SK-N-SH (cell line): ENCODE results near the gene CLEC2D. TPM values are rescaled to one million over a fixed set of nuclear protein-coding genes. Genes with fewer than 3 reads are reported as not detected.

ENCODE experiments used
- CTCF ChIA-PET: fragments of 300-600, 350-600 bp; formaldehyde crosslinking; extraction: SDS; loops from one replicate; lab custom pipeline; 2021; lab: Yijun Ruan, JAX
- POLR2A ChIA-PET: fragments of 350-600 bp; sonication (Branson Sonifier 250); formaldehyde crosslinking; extraction: SDS; loops from one replicate; lab custom pipeline; 2020; ENCODE audit warnings: antibody characterized with exemption, inconsistent platforms; lab: Yijun Ruan, JAX
- DNase-seq: peaks from one replicate; pipeline ENCODE4 v3.0.0; 2012
- H2AFZ ChIP-seq: fragments of 200-600 bp; sonication (generic); 2 replicates; pipeline ENCODE4 v1.8.1; 2016; ENCODE audit warnings: antibody characterized with exemption, mild to moderate bottlenecking, low read depth
- H3F3A ChIP-seq: fragments of 200-600 bp; sonication (generic); replicated peaks from 2 replicates; pipeline ENCODE3; 2016; ENCODE audit warnings: antibody characterized with exemption, mild to moderate bottlenecking; ENCODE audit not compliant: insufficient read depth
- H3K27ac ChIP-seq, 2 experiments: fragments of 200-500 bp in 1 of 2; fragments of 200-600 bp in 1 of 2; sonication (Bioruptor generic) in 1 of 2; sonication (generic), shearing (Covaris generic) in 1 of 2; 2 replicates each; pipeline versions ENCODE4 v1.5.1 to v1.6.1; 2014 to 2016; ENCODE audit warnings: low read depth in 2 of 2, inconsistent platforms in 1 of 2, low read length in 1 of 2, mild to moderate bottlenecking in 1 of 2, mixed read lengths in 1 of 2
- H3K27me3 ChIP-seq: fragments of 200-600 bp; sonication (generic), shearing (Covaris generic); 2 replicates; pipeline ENCODE4 v1.6.1; 2016; ENCODE audit warnings: mixed run types; ENCODE audit not compliant: insufficient read depth
- H3K36me3 ChIP-seq, 2 experiments: fragments of 200-500 bp in 1 of 2; fragments of 200-600 bp in 1 of 2; sonication (Bioruptor generic) in 1 of 2; sonication (generic) in 1 of 2; replicated peaks in 1 of 2; 2 replicates each; pipeline versions ENCODE3 to v1.5.1; 2014 to 2016; ENCODE audit warnings: low read length in 1 of 2, mild to moderate bottlenecking in 1 of 2; ENCODE audit not compliant: insufficient read depth in 2 of 2, control insufficient read depth in 1 of 2
- H3K4me1 ChIP-seq, 2 experiments: fragments of 200-500 bp in 1 of 2; fragments of 200-600 bp in 1 of 2; sonication (Bioruptor generic) in 1 of 2; sonication (generic), shearing (Covaris generic) in 1 of 2; 2 replicates each; pipeline versions ENCODE4 v1.5.1 to v1.6.1; 2014 to 2016; ENCODE audit warnings: low read depth in 1 of 2, low read length in 1 of 2, mixed run types in 1 of 2; ENCODE audit not compliant: insufficient read depth in 2 of 2, control insufficient read depth in 1 of 2
- H3K4me2 ChIP-seq: fragments of 200-600 bp; sonication (generic), shearing (Covaris generic); 2 replicates; pipeline ENCODE4 v1.6.1; 2017; ENCODE audit warnings: mixed run types
- H3K4me3 ChIP-seq, 2 experiments: fragments of 200-500 bp in 1 of 2; fragments of 200-600 bp in 1 of 2; sonication (Bioruptor generic) in 1 of 2; sonication (generic), shearing (Covaris generic) in 1 of 2; 2 replicates each; pipeline versions ENCODE4 v1.5.1 to v1.8.1; 2014 to 2016; ENCODE audit warnings: low read depth in 2 of 2, inconsistent platforms in 1 of 2, low read length in 1 of 2, mild to moderate bottlenecking in 1 of 2, mixed read lengths in 1 of 2, moderate library complexity in 1 of 2
- H3K79me2 ChIP-seq: fragments of 200-600 bp; sonication (generic); 2 replicates; pipeline ENCODE4 v1.8.1; 2017; ENCODE audit warnings: mild to moderate bottlenecking; ENCODE audit not compliant: insufficient read depth
- H3K9ac ChIP-seq: fragments of 200-600 bp; sonication (generic); 2 replicates; pipeline ENCODE4 v1.6.1; 2017; ENCODE audit warnings: mixed run types
- H3K9me2 ChIP-seq: fragments of 200-600 bp; sonication (generic); 2 replicates; pipeline ENCODE4 v1.6.1; 2017; ENCODE audit warnings: mixed run types
- H3K9me3 ChIP-seq: fragments of 200-600 bp; sonication (generic); 2 replicates; pipeline ENCODE4 v1.6.1; 2017; ENCODE audit warnings: mixed run types, mild to moderate bottlenecking, moderate library complexity
- H4K20me1 ChIP-seq: fragments of 200-600 bp; sonication (generic); 2 replicates; pipeline ENCODE4 v1.6.1; 2017; ENCODE audit warnings: mild to moderate bottlenecking, mixed run types; ENCODE audit not compliant: insufficient read depth
- CHD2 ChIP-seq: fragments of 150-350 bp; IDR thresholded peaks from 2 replicates; pipeline ENCODE4 v1.6.1; 2018; ENCODE audit warnings: low read length; ENCODE audit not compliant: partially characterized antibody
- EZH2phosphoT487 ChIP-seq: fragments of 200-600 bp; sonication (generic); IDR thresholded peaks from 2 replicates; pipeline ENCODE4 v1.6.1; 2017; ENCODE audit warnings: low read depth, mixed run types, mild to moderate bottlenecking, antibody characterized with exemption, moderate library complexity, borderline replicate concordance
- GABPA ChIP-seq: IDR thresholded peaks from 2 replicates; pipeline ENCODE4 v1.4.0; 2012; ENCODE audit warnings: low read depth, mild to moderate bottlenecking
- GATA2 ChIP-seq: sonication (generic); formaldehyde crosslinking; IDR thresholded peaks from 2 replicates; pipeline ENCODE4 v1.5.0; 2020; ENCODE audit warnings: mild to moderate bottlenecking, missing genetic modification reagents
- JUND ChIP-seq: IDR thresholded peaks from 2 replicates; pipeline ENCODE4 v1.4.0; 2012
- MEF2A ChIP-seq: IDR thresholded peaks from 2 replicates; pipeline ENCODE4 v1.4.0; 2012; ENCODE audit warnings: low read depth, borderline replicate concordance
- MXI1 ChIP-seq: IDR thresholded peaks from 2 replicates; pipeline ENCODE4 v1.6.1; 2012; ENCODE audit warnings: mild to moderate bottlenecking, low read depth, low read length, improper control_type of control experiment
- NFIC ChIP-seq: IDR thresholded peaks from 2 replicates; pipeline ENCODE4 v1.4.0; 2012; ENCODE audit warnings: borderline replicate concordance
- NRF1 ChIP-seq: IDR thresholded peaks from 2 replicates; pipeline ENCODE4 v1.6.1; 2012; ENCODE audit warnings: low read depth, mild to moderate bottlenecking, low read length
- POLR2AphosphoS5 ChIP-seq: IDR thresholded peaks from 2 replicates; pipeline ENCODE4 v1.6.1; 2012; ENCODE audit warnings: low read depth, low read length
- RCOR1 ChIP-seq: fragments of 150-350 bp; IDR thresholded peaks from 2 replicates; pipeline ENCODE4 v1.6.1; 2017; ENCODE audit warnings: antibody characterized with exemption, low read length
- RFX5 ChIP-seq: IDR thresholded peaks from 2 replicates; pipeline ENCODE4 v1.6.1; 2012; ENCODE audit warnings: mild to moderate bottlenecking, improper control_type of control experiment, low read length
- RXRA ChIP-seq: IDR thresholded peaks from 2 replicates; pipeline ENCODE4 v1.4.0; 2012; ENCODE audit warnings: low read depth, mild to moderate bottlenecking, borderline replicate concordance
- SMC3 ChIP-seq: IDR thresholded peaks from 2 replicates; pipeline ENCODE4 v1.6.1; 2012; ENCODE audit warnings: low read depth, low read length, improper control_type of control experiment
- TAF1 ChIP-seq: IDR thresholded peaks from 2 replicates; pipeline ENCODE4 v1.6.1; 2012; ENCODE audit warnings: low read depth, mild to moderate bottlenecking, low read length, moderate library complexity, borderline replicate concordance
- WGBS: methylation state at CpG from one replicate; pipeline ENCODE4 v1.1.6; 2017; ENCODE audit warnings: low lambda C conversion rate; 5-methylcytosine and 5-hydroxymethylcytosine counted together
- polyA plus RNA-seq, 3 experiments: library from polyadenylated mRNA; depleted of rRNA; stranded (reverse); fragments of >200 nt; gene quantifications; 2 replicates each; pipeline ENCODE4 v1.2.3, GENCODE V29; 2012
- TF ChIP-seq, protein P1 (sequence below): IDR thresholded peaks from 2 replicates; pipeline ENCODE4 v1.4.0; 2012; ENCODE audit warnings: low read depth, borderline replicate concordance
- TF ChIP-seq, protein P2 (sequence below): IDR thresholded peaks from 2 replicates; pipeline ENCODE4 v1.6.1; 2012; ENCODE audit warnings: mild to moderate bottlenecking, low read depth, low read length, moderate library complexity
- TF ChIP-seq, protein P3 (sequence below): IDR thresholded peaks from 2 replicates; pipeline ENCODE4 v1.4.0; 2012; ENCODE audit warnings: low read depth, borderline replicate concordance
- TF ChIP-seq, protein P4 (sequence below): fragments of 150-350 bp; IDR thresholded peaks from 2 replicates; pipeline ENCODE4 v1.6.1; 2016; ENCODE audit warnings: mild to moderate bottlenecking, low read depth, low read length
- TF ChIP-seq, protein P5 (sequence below): IDR thresholded peaks from 2 replicates; pipeline ENCODE4 v1.4.0; 2012; ENCODE audit warnings: low read depth

Gene CLEC2D
- polyA plus RNA-seq, 1 of the 3 experiments (the other 2 are of a cell fraction), result 0.81 TPM

DNA sequence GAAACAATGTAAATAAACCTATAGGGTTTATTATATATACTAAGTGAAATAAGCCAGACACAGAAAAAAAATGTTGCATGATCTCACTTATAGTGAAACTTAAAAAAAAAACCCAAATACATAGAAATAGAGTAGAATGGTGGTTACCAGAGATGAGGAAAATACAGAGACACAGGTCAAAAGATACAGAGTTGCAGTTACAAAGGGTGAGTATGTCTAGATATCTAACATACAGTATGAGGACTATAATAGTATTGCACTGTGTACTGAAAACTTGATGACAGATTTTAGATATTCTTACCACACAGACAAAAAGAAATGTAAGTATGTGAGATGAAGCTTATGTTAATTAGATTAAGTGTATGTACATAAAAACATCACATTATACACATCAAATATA lies 28.1 kb downstream of the CLEC2D start (continued):
- TF ChIP-seq, protein P1, sequence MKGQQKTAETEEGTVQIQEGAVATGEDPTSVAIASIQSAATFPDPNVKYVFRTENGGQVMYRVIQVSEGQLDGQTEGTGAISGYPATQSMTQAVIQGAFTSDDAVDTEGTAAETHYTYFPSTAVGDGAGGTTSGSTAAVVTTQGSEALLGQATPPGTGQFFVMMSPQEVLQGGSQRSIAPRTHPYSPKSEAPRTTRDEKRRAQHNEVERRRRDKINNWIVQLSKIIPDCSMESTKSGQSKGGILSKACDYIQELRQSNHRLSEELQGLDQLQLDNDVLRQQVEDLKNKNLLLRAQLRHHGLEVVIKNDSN, result no peak

DNA sequence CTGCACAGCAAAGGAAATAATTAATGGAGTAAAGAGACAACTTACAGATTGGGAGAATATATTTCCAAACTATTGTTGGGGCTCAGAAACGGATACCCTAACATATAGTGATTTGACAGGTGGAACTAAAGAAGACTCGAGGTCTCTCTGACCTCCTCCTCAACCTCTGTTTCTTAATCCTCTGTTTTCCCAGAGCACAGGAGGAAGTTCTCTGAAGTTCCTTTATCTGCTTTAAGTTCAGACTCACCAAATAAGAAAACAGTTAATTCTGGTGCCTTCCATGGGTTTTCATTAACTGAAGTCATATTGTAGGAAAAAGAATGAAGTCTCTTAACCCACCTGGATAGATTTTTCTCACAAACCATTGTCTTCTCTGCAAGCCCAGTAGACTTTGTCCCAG lies 29.2 kb downstream of the CLEC2D start:
- Histone ChIP-seq H3K27ac (no peak overlapping the region), H3K27me3 (no peaks in the 10 kb centered on the region), H3K4me3 (no peak overlapping the region), H3K9me3 (no peaks in the 10 kb centered on the region), H3K4me1 (no peaks in the 10 kb centered on the region), H2AFZ (no peak overlapping the region), H3F3A (no peaks in the 10 kb centered on the region), H3K9ac (no peak overlapping the region), H3K79me2 (no peaks in the 10 kb centered on the region), H3K4me2 (no peak overlapping the region), H3K36me3 (no peaks in the 10 kb centered on the region), H3K9me2 (no peaks in the 10 kb centered on the region), H4K20me1 (no peaks in the 10 kb centered on the region)
- ChIA-PET CTCF (interaction anchor here (1.3 to 1.9 kb wide), 2 partner anchors 9 to 367 kb away, joined by 4 to 13 read pairs; no protein-coding TSS in a partner anchor), POLR2A (no interaction called here)
- DNase-seq, result no peak
- no peak for TF ChIP-seq EZH2phosphoT487
- TF ChIP-seq, protein P2, sequence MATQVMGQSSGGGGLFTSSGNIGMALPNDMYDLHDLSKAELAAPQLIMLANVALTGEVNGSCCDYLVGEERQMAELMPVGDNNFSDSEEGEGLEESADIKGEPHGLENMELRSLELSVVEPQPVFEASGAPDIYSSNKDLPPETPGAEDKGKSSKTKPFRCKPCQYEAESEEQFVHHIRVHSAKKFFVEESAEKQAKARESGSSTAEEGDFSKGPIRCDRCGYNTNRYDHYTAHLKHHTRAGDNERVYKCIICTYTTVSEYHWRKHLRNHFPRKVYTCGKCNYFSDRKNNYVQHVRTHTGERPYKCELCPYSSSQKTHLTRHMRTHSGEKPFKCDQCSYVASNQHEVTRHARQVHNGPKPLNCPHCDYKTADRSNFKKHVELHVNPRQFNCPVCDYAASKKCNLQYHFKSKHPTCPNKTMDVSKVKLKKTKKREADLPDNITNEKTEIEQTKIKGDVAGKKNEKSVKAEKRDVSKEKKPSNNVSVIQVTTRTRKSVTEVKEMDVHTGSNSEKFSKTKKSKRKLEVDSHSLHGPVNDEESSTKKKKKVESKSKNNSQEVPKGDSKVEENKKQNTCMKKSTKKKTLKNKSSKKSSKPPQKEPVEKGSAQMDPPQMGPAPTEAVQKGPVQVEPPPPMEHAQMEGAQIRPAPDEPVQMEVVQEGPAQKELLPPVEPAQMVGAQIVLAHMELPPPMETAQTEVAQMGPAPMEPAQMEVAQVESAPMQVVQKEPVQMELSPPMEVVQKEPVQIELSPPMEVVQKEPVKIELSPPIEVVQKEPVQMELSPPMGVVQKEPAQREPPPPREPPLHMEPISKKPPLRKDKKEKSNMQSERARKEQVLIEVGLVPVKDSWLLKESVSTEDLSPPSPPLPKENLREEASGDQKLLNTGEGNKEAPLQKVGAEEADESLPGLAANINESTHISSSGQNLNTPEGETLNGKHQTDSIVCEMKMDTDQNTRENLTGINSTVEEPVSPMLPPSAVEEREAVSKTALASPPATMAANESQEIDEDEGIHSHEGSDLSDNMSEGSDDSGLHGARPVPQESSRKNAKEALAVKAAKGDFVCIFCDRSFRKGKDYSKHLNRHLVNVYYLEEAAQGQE, result no peak
- TF ChIP-seq, protein P3, sequence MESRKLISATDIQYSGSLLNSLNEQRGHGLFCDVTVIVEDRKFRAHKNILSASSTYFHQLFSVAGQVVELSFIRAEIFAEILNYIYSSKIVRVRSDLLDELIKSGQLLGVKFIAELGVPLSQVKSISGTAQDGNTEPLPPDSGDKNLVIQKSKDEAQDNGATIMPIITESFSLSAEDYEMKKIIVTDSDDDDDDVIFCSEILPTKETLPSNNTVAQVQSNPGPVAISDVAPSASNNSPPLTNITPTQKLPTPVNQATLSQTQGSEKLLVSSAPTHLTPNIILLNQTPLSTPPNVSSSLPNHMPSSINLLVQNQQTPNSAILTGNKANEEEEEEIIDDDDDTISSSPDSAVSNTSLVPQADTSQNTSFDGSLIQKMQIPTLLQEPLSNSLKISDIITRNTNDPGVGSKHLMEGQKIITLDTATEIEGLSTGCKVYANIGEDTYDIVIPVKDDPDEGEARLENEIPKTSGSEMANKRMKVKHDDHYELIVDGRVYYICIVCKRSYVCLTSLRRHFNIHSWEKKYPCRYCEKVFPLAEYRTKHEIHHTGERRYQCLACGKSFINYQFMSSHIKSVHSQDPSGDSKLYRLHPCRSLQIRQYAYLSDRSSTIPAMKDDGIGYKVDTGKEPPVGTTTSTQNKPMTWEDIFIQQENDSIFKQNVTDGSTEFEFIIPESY, result no peak
- TF ChIP-seq, protein P4, sequence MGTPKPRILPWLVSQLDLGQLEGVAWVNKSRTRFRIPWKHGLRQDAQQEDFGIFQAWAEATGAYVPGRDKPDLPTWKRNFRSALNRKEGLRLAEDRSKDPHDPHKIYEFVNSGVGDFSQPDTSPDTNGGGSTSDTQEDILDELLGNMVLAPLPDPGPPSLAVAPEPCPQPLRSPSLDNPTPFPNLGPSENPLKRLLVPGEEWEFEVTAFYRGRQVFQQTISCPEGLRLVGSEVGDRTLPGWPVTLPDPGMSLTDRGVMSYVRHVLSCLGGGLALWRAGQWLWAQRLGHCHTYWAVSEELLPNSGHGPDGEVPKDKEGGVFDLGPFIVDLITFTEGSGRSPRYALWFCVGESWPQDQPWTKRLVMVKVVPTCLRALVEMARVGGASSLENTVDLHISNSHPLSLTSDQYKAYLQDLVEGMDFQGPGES, result no peak
- TF ChIP-seq CHD2, result no peak
- no peak for TF ChIP-seq POLR2AphosphoS5
- TF ChIP-seq NFIC, result no peak
- no peak for TF ChIP-seq SMC3
- TF ChIP-seq JUND, result no peak
- no peak for TF ChIP-seq RFX5
- TF ChIP-seq RCOR1, result no peak
- TF ChIP-seq, protein P5, sequence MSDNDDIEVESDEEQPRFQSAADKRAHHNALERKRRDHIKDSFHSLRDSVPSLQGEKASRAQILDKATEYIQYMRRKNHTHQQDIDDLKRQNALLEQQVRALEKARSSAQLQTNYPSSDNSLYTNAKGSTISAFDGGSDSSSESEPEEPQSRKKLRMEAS, result no peak
- TF ChIP-seq GATA2, result no peak
- TF ChIP-seq TAF1, result no peak
- TF ChIP-seq, protein P1, result no peak
- TF ChIP-seq GABPA, result no peak
- no peak for TF ChIP-seq MXI1
- no peak for TF ChIP-seq NRF1
- no peak for TF ChIP-seq MEF2A
- TF ChIP-seq RXRA, result no peak
- 26% methylated on average over 2 of the region's 2 CpGs for WGBS
